Measurements from ENCODE around the gene ESYT2.

DNA sequence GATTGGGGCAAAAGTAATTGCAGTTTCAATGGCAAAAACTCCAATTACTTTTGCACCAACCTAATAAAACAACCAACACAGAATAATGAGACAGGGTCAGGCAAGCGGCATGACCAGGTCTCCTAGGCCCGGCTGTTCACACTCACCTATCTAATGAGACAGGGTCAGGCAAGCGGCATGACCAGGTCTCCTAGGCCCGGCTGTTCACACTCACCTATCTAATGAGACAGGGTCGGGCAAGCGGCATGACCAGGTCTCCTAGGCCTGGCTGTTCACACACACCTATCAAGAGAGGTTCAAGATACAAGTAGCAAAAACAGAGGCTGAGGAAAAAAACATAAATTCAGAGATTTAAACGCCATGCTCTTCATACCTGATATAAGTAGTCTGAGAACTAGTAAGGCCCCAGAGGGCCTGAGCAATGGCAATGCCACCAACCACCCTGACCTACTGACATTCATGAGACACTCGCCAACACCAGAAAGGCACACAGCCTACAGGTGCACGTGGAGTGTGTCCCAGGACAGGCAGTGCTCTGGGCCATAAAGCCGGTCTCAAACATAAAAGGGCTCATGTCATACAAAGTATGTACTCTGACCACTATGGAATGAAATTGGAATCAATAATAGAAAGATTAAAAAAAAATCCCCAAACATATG, 84.1 kb downstream of the ESYT2 start:
- TF ChIP-seq CTCF (conservative IDR thresholded peaks at IDR 0.05; ENCODE audit: low read depth, low read length) (no peak), EZH2 (IDR thresholded peaks at IDR 0.05; ENCODE audit: borderline replicate concordance, low read depth, low read length, poor library complexity, severe bottlenecking) (no peak)

Data from A673 (cell line).